ENCODE measurements around the gene TNXB. TPM values are rescaled to one million over a fixed set of nuclear protein-coding genes. Genes with fewer than 3 reads are reported as not detected.

Gene TNXB
- total RNA-seq, 3 donors from 2014 or later = 32.9 to 109 (median 89.8) TPM

GRCh38 chr6:32109765-32110160, 625 bp upstream of the TNXB start:
- Histone ChIP-seq H3K36me3 (no peaks in the 10 kb centered on the region), H3K27me3 (peaks cover 0 to 5% of the 10 kb centered on the region in 2 donors), H3K4me3 (peak overlapping the region; percentile 45 to 61 (median 60)), H3K4me1 (no peaks in the 10 kb centered on the region), H3K9me3 (no peaks in the 10 kb centered on the region), H3K27ac (peak overlapping the region; percentile 82 to 93)
- DNase-seq (ENCODE audit: low spot score in 2 of 2) = no peak
- TF ChIP-seq POLR2A (IDR thresholded peaks at IDR 0.05) = no peak
- TF ChIP-seq CTCF (IDR thresholded peaks at IDR 0.05) = no peak
- no peak for TF ChIP-seq POLR2AphosphoS5 (IDR thresholded peaks at IDR 0.05)
- intact Hi-C loops (cut with DNase I; ENCODE audit: low total_unique reads) = no loop called here

GRCh38 chr6:32108727-32109113, 418 bp downstream of the TNXB start:
- Histone ChIP-seq H3K4me3 (peak overlapping the region; percentile 45 to 61 (median 60)), H3K27ac (peak overlapping the region; percentile 82 to 93), H3K27me3 (peaks cover 0 to 5% of the 10 kb centered on the region in 2 donors), H3K4me1 (no peaks in the 10 kb centered on the region), H3K36me3 (no peaks in the 10 kb centered on the region), H3K9me3 (no peaks in the 10 kb centered on the region)
- no peak for TF ChIP-seq CTCF (IDR thresholded peaks at IDR 0.05)
- TF ChIP-seq POLR2AphosphoS5 (IDR thresholded peaks at IDR 0.05) = no peak
- TF ChIP-seq POLR2A (IDR thresholded peaks at IDR 0.05) = no peak
- intact Hi-C loops (cut with DNase I; ENCODE audit: low total_unique reads) = no loop called here
- no peak for DNase-seq (ENCODE audit: low spot score in 2 of 2)

- intact Hi-C loops (cut with DNase I; ENCODE audit: low total_unique reads) = no loop called here
- Histone ChIP-seq H3K4me3 (peak overlapping the region; percentile 45 to 61 (median 60)), H3K27ac (peak overlapping the region; percentile 82 to 93), H3K9me3 (no peaks in the 10 kb centered on the region), H3K36me3 (no peaks in the 10 kb centered on the region), H3K27me3 (peaks cover 0 to 5% of the 10 kb centered on the region in 2 donors), H3K4me1 (no peaks in the 10 kb centered on the region)
- no peak for TF ChIP-seq POLR2A (IDR thresholded peaks at IDR 0.05)
- peak; percentile 21 to 74 (median 67) for TF ChIP-seq POLR2AphosphoS5 (IDR thresholded peaks at IDR 0.05)
- TF ChIP-seq CTCF (IDR thresholded peaks at IDR 0.05) = no peak
- peak in 1 of 2 donors; percentile 31 for DNase-seq (ENCODE audit: low spot score in 2 of 2)
Measured at GRCh38 chr6:32108094-32108627, 977 bp downstream of the TNXB start.

GRCh38 chr6:32107406-32107805, 1.7 kb downstream of the TNXB start:
- H3K9me3 ChIP-seq = no peaks in the 10 kb centered on the region
- intact Hi-C loops (cut with DNase I; ENCODE audit: low total_unique reads) = no loop called here
- peak overlapping the region; percentile 45 to 61 (median 60) for H3K4me3 ChIP-seq
- H3K4me1 ChIP-seq = no peaks in the 10 kb centered on the region
- H3K36me3 ChIP-seq = no peaks in the 10 kb centered on the region
- H3K27ac ChIP-seq = peak overlapping the region; percentile 82 to 93
- DNase-seq (ENCODE audit: low spot score in 2 of 2) = no peak
- TF ChIP-seq POLR2A (IDR thresholded peaks at IDR 0.05) (no peak), CTCF (IDR thresholded peaks at IDR 0.05) (no peak), POLR2AphosphoS5 (IDR thresholded peaks at IDR 0.05) (no peak)
- peaks cover 0 to 5% of the 10 kb centered on the region in 2 donors for H3K27me3 ChIP-seq

GRCh38 chr6:32105433-32105832, 3.7 kb downstream of the TNXB start:
- H3K27me3 ChIP-seq = peaks cover 0 to 5% of the 10 kb centered on the region in 2 donors
- intact Hi-C loops (cut with DNase I; ENCODE audit: low total_unique reads) = no loop called here
- no peaks in the 10 kb centered on the region for H3K4me1 ChIP-seq
- no peaks in the 10 kb centered on the region for H3K36me3 ChIP-seq
- TF ChIP-seq POLR2AphosphoS5 (IDR thresholded peaks at IDR 0.05) (no peak), CTCF (IDR thresholded peaks at IDR 0.05) (no peak), POLR2A (IDR thresholded peaks at IDR 0.05) (no peak)
- no peak overlapping the region for H3K4me3 ChIP-seq
- H3K9me3 ChIP-seq = no peaks in the 10 kb centered on the region
- no peak for DNase-seq (ENCODE audit: low spot score in 2 of 2)
- peak overlapping the region in 1 of 2 donors; percentile 93 for H3K27ac ChIP-seq
